Small intestine (tissue), 7 donors: ENCODE measurements around the gene UTP15. TPM values are rescaled to one million over a fixed set of nuclear protein-coding genes. Genes with fewer than 3 reads are reported as not detected.

Source experiments
- DNase-seq, 2 donors: peaks; one replicate each; pipeline versions ENCODE4 v3.0.0 to v3.0.0-alpha.2; 2013
- FAIRE-seq: peaks from 2 replicates; lab custom pipeline; 2012; peaks lifted over from hg19 to GRCh38; lab: Jason Lieb, UNC
- H3K27ac ChIP-seq, 3 donors: one replicate each; pipeline ENCODE4 v1.5.1; 2013; ENCODE audit warnings: low read length in 2 of 3, mild to moderate bottlenecking in 2 of 3, control low read depth in 1 of 3, inconsistent platforms in 1 of 3, low read depth in 1 of 3, moderate library complexity in 1 of 3
- H3K27me3 ChIP-seq, 3 donors: one replicate each; pipeline ENCODE4 v1.6.1; 2013; ENCODE audit warnings: low read length in 3 of 3, inconsistent platforms in 1 of 3; ENCODE audit not compliant: control insufficient read depth in 3 of 3, insufficient read depth in 3 of 3
- H3K36me3 ChIP-seq, 3 donors: one replicate each; pipeline ENCODE4 v1.6.1; 2013; ENCODE audit warnings: low read length in 3 of 3, inconsistent platforms in 1 of 3, low read depth in 1 of 3, mild to moderate bottlenecking in 1 of 3, moderate library complexity in 1 of 3; ENCODE audit not compliant: control insufficient read depth in 3 of 3, insufficient read depth in 2 of 3
- H3K4me1 ChIP-seq, 3 donors: one replicate each; pipeline ENCODE4 v1.6.1; 2013; ENCODE audit warnings: low read length in 2 of 3, inconsistent platforms in 1 of 3, low read depth in 1 of 3, mild to moderate bottlenecking in 1 of 3, moderate library complexity in 1 of 3; ENCODE audit not compliant: control insufficient read depth in 3 of 3, insufficient read depth in 2 of 3
- H3K4me3 ChIP-seq, 3 donors: one replicate each; pipeline ENCODE4 v1.5.1; 2013; ENCODE audit warnings: low read length in 3 of 3, control low read depth in 1 of 3, inconsistent platforms in 1 of 3, low read depth in 1 of 3, mild to moderate bottlenecking in 1 of 3, moderate library complexity in 1 of 3
- H3K9me3 ChIP-seq, 2 donors: one replicate each; pipeline ENCODE4 v1.6.1; 2013; ENCODE audit warnings: low read depth in 1 of 2, low read length in 1 of 2; ENCODE audit not compliant: control insufficient read depth in 2 of 2, insufficient read depth in 1 of 2
- WGBS, 3 donors: extraction: QIAGEN DNeasy Blood & Tissue Kit; methylation state at CpG; one replicate each; pipeline ENCODE4 v1.1.7; 2013; 5-methylcytosine and 5-hydroxymethylcytosine counted together
- polyA plus RNA-seq, 4 donors: library from polyadenylated mRNA; stranded (reverse) in 3 of 4; unstranded in 1 of 4; fragments of 200-250 nt in 3 of 4; fragments of 120-200 nt in 1 of 4; gene quantifications; one replicate each; pipeline versions ENCODE4 v1.2.1 to v1.2.3, GENCODE V29; 2013
- donor health status: healthy with polysubstance abuse.
- donor health status: control.
- donor health status: control.
- donor health status: Bipolar disorder and iron deficiency.
- donor health status: healthy.

UTP15 gene
- polyA plus RNA-seq, 4 donors = 2.5 to 10.7 (median 4.5) TPM

- DNase-seq (no peak), FAIRE-seq (no peak)
- 44 to 66% (median 63%) methylated on average over 3 of the region's 3 CpGs for WGBS, 3 donors
- Histone ChIP-seq H3K4me3 (no peak overlapping the region), H3K36me3 (no peaks in the 10 kb centered on the region), H3K9me3 (no peaks in the 10 kb centered on the region), H3K27ac (no peak overlapping the region), H3K4me1 (no peaks in the 10 kb centered on the region), H3K27me3 (no peaks in the 10 kb centered on the region)
These were observed 40.7 kb downstream of the UTP15 start for GRCh38 chr5:73606206-73606753.

DNA sequence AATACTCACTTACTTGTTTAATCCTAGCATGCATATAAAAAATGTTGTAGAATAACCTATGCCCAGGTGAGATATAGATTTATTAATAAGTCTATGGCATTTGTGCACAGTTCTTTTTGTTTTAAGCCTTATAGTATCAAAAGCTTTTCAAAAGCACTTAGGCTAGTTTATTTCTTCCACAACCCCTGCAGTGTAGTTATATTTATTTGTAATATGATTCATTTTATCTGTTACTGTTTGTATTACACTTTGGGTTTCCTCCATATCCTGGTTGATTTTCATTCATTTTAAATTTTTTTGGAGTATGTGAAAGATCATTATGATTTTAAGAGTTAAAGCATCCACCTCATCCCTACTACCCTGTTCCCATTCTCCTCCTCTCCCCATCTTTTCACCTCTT is 41.7 kb downstream of the UTP15 start:
- H3K9me3 ChIP-seq = no peaks in the 10 kb centered on the region
- no peaks in the 10 kb centered on the region for H3K4me1 ChIP-seq
- FAIRE-seq (no peak), DNase-seq (no peak)
- H3K27ac ChIP-seq = no peak overlapping the region
- no peaks in the 10 kb centered on the region for H3K27me3 ChIP-seq
- no peak overlapping the region for H3K4me3 ChIP-seq
- H3K36me3 ChIP-seq = no peaks in the 10 kb centered on the region

DNA sequence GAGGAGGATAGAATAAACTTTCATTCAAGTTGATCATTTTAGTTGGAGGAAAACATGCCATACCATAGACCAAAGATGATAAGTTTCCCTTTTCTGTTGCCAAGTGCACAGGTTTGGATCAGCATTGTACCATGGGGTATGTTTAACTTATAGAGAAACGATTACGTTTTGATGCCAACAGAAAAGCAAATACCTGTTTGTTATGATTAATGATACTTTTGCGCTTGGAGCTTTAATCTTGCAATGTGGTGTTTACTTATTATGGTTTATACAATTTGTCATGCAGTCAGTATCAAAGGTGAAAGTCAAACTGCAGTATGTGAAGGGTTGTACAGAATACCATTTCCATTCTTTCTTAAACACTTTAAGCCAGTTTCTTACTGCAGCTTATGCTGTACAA is 47.3 kb downstream of the UTP15 start:
- H3K27me3 ChIP-seq = peaks cover 0 to 2% (median 0%) of the 10 kb centered on the region in 3 donors
- H3K4me3 ChIP-seq = no peak overlapping the region
- 13 to 35% (median 18%) methylated on average over 3 of the region's 3 CpGs for WGBS, 3 donors
- no peak for FAIRE-seq
- H3K4me1 ChIP-seq = peaks cover 0 to under 1% (median 0%) of the 10 kb centered on the region in 3 donors
- DNase-seq = peak in 1 of 2 donors; percentile 68
- H3K36me3 ChIP-seq = no peaks in the 10 kb centered on the region
- H3K27ac ChIP-seq = no peak overlapping the region
- no peaks in the 10 kb centered on the region for H3K9me3 ChIP-seq

- DNase-seq = peak in 1 of 2 donors; percentile 51
- FAIRE-seq = no peak
- Histone ChIP-seq H3K36me3 (no peaks in the 10 kb centered on the region), H3K9me3 (no peaks in the 10 kb centered on the region), H3K4me3 (no peak overlapping the region), H3K4me1 (peaks cover 0 to 5% (median 0%) of the 10 kb centered on the region in 3 donors), H3K27me3 (peaks cover 0 to 2% (median 0%) of the 10 kb centered on the region in 3 donors), H3K27ac (no peak overlapping the region)
- WGBS, 3 donors = 46 to 83% (median 56%) methylated on average over 2 of the region's 2 CpGs
These were observed 49.5 kb downstream of the UTP15 start for GRCh38 chr5:73615085-73615484.

DNA sequence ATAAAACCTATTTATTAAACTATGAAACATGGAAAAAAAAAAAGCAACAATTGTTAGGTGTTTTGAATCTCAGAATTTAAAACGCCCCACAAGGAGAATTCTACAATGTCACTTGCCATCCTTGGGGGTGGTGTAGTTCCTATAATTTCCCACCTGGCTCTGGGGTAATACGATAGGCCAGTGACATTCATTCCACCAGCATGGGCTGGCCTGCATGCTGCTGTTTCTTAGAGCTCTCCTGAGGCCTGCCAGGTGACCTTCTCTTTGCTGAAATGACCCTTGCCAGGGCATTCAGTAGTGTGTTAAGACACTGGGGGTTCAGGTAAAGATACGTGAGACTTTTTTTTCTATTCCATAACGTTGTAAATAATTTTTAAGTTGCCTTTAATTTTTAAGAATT is 50.4 kb downstream of the UTP15 start:
- H3K4me3 ChIP-seq = no peak overlapping the region
- no peaks in the 10 kb centered on the region for H3K9me3 ChIP-seq
- no peak overlapping the region for H3K27ac ChIP-seq
- no peaks in the 10 kb centered on the region for H3K36me3 ChIP-seq
- H3K4me1 ChIP-seq = peaks cover 0 to 5% (median 0%) of the 10 kb centered on the region in 3 donors
- peaks cover 0 to 2% (median 0%) of the 10 kb centered on the region in 3 donors for H3K27me3 ChIP-seq
- no peak for FAIRE-seq
- WGBS, 3 donors = 79 to 89% (median 88%) methylated on average over 4 of the region's 4 CpGs
- no peak for DNase-seq

GRCh38 chr5:73617510-73618279 is 52.2 kb downstream of the UTP15 start:
- peaks cover 0 to 5% (median 0%) of the 10 kb centered on the region in 3 donors for H3K4me1 ChIP-seq
- no peaks in the 10 kb centered on the region for H3K36me3 ChIP-seq
- WGBS, 3 donors = 50 to 64% (median 63%) methylated on average over 9 of the region's 9 CpGs
- DNase-seq = peak; percentile 62 to 68
- no peak for FAIRE-seq
- H3K4me3 ChIP-seq = no peak overlapping the region
- H3K27ac ChIP-seq = peak overlapping the region in 2 of 3 donors; percentile 29 to 47
- H3K9me3 ChIP-seq = no peaks in the 10 kb centered on the region
- H3K27me3 ChIP-seq = peaks cover 0 to 2% (median 0%) of the 10 kb centered on the region in 3 donors

GRCh38 chr5:73619606-73620333 is 54.2 kb downstream of the UTP15 start:
- Histone ChIP-seq H3K4me1 (peaks cover 0 to 12% (median 5%) of the 10 kb centered on the region in 3 donors), H3K9me3 (no peaks in the 10 kb centered on the region), H3K27me3 (no peaks in the 10 kb centered on the region), H3K27ac (no peak overlapping the region), H3K36me3 (no peaks in the 10 kb centered on the region), H3K4me3 (no peak overlapping the region)
- WGBS, 3 donors = 57 to 75% (median 70%) methylated on average over 4 of the region's 4 CpGs
- DNase-seq (no peak), FAIRE-seq (no peak)

DNA sequence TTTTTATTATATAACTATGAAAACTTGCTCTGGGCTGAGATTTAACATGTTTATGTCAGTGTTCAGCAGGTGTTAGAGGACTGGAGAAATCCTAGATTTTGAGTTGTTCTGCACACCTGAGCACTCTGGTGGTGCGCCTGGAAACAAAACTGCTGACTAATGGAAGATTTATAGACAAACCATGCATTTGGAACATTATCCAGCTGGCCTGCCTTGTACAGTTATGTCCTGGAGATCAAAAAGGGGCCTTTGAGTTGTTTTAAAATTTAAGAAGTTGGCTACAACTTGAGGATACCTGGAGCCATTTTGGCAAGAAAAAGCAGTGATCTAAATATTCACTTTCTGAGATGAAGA is 54.8 kb downstream of the UTP15 start:
- 81 to 90% (median 88%) methylated on average over 1 of the region's 1 CpG for WGBS, 3 donors
- no peak for FAIRE-seq
- H3K27ac ChIP-seq = no peak overlapping the region

More for the DNA sequence above, 54.8 kb downstream of the UTP15 start:
- Histone ChIP-seq H3K4me1 (peaks cover 0 to 12% (median 5%) of the 10 kb centered on the region in 3 donors), H3K27me3 (peaks cover 0 to under 1% (median 0%) of the 10 kb centered on the region in 3 donors), H3K4me3 (no peak overlapping the region), H3K36me3 (no peaks in the 10 kb centered on the region), H3K9me3 (no peaks in the 10 kb centered on the region)
- DNase-seq = no peak
